ENCODE measurements around the gene TAS2R40. TPM values are rescaled to one million over a fixed set of nuclear protein-coding genes. Genes with fewer than 3 reads are reported as not detected.

TAS2R40 gene
- total and polyA plus RNA-seq, 10 of the 15 experiments (the other 5 are each of a cell fraction or from before 2014, with no cell fraction given) = not detected

DNA sequence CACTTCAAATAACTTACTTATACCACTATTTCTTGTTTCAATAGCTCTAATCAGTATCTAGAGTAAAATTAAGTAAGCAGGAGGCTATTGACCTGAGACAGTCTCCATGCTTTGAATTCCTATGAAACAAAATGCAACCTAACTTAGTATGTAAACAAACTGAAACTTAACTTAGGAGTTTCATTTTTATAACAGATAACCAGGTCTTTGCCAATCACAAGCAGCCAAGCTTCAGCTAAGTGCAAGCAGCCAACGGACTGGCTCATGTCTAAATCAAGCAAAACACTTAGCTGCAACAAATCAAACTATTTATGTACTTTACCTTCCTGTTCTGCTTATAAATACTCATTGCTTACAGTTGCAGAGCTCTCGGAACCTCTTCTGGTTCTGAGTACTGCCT, 37.0 kb downstream of the TAS2R40 start (continued):
- TF ChIP-seq PRDM15 (CRISPR knock-in tag; IDR thresholded peaks at IDR 0.05) (no peak), SIN3A (IDR thresholded peaks at IDR 0.05; ENCODE audit: low read depth, low read length) (no peak), SIX5 (IDR thresholded peaks at IDR 0.05; ENCODE audit: low read depth, low read length, severe bottlenecking) (no peak)

GRCh38 chr7:143259765-143260164, 37.9 kb downstream of the TAS2R40 start:
- DNase-seq (ENCODE audit: low read depth, low spot score) (no peak), FAIRE-seq (no peak), ATAC-seq (no peak)
- TF ChIP-seq SPI1 (IDR thresholded peaks at IDR 0.05; ENCODE audit: borderline replicate concordance, insufficient read depth, low read depth, low read length) (no peak), RFX5 (IDR thresholded peaks at IDR 0.05; ENCODE audit: low read depth, low read length) (no peak), CBFB (IDR thresholded peaks at IDR 0.05; ENCODE audit: low read depth) (no peak), STAT3 (IDR thresholded peaks at IDR 0.05; ENCODE audit: low read depth, low read length) (no peak), SP1 (IDR thresholded peaks at IDR 0.05; ENCODE audit: low read depth, low read length) (no peak), ETV6 (conservative IDR thresholded peaks at IDR 0.05 in 1 of 2, IDR thresholded peaks at IDR 0.05 in 1 of 2; ENCODE audit: borderline replicate concordance in 1 of 2, low read depth in 1 of 2) (no peak), CBX5 (IDR thresholded peaks at IDR 0.05; ENCODE audit: low read depth) (no peak), EP300 (IDR thresholded peaks at IDR 0.05; ENCODE audit: borderline replicate concordance in 1 of 2, control insufficient read depth in 1 of 2, low read depth in 2 of 2, low read length in 2 of 2) (no peak)
- TF ChIP-seq, protein P1, sequence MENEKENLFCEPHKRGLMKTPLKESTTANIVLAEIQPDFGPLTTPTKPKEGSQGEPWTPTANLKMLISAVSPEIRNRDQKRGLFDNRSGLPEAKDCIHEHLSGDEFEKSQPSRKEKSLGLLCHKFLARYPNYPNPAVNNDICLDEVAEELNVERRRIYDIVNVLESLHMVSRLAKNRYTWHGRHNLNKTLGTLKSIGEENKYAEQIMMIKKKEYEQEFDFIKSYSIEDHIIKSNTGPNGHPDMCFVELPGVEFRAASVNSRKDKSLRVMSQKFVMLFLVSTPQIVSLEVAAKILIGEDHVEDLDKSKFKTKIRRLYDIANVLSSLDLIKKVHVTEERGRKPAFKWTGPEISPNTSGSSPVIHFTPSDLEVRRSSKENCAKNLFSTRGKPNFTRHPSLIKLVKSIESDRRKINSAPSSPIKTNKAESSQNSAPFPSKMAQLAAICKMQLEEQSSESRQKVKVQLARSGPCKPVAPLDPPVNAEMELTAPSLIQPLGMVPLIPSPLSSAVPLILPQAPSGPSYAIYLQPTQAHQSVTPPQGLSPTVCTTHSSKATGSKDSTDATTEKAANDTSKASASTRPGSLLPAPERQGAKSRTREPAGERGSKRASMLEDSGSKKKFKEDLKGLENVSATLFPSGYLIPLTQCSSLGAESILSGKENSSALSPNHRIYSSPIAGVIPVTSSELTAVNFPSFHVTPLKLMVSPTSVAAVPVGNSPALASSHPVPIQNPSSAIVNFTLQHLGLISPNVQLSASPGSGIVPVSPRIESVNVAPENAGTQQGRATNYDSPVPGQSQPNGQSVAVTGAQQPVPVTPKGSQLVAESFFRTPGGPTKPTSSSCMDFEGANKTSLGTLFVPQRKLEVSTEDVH (IDR thresholded peaks at IDR 0.05; ENCODE audit: low read depth, partially characterized antibody) = no peak
- no peaks in the 10 kb centered on the region for H3K27me3 ChIP-seq (replicated peaks in 1 of 2; ENCODE audit: control insufficient read depth in 2 of 2, insufficient read depth in 2 of 2, low read length in 1 of 2)
- in situ Hi-C loops (cut with MboI) = no loop called here
- intact Hi-C loops (cut with micrococcal nuclease; ENCODE audit: unreplicated experiment) = no loop called here
- BruUV-seq (replicated peaks) = no TSS peak
- H2AFZ ChIP-seq (ENCODE audit: control insufficient read depth, low read depth, low read length) = no peak overlapping the region
- H3K4me3 ChIP-seq = no peak overlapping the region
- H4K20me1 ChIP-seq (ENCODE audit: control insufficient read depth, insufficient read depth) = no peaks in the 10 kb centered on the region
- H3K79me2 ChIP-seq (ENCODE audit: control insufficient read depth, insufficient read depth, low read length) = peaks cover 15% of the 10 kb centered on the region
- H3K9ac ChIP-seq (ENCODE audit: control insufficient read depth, insufficient read depth, low read length) = no peak overlapping the region
- ChIA-PET CTCF (interaction anchor here (1.6 kb wide), 1 partner anchor 19 kb away, joined by 7 read pairs; no protein-coding TSS in a partner anchor), RAD21 (ENCODE audit: unreplicated experiment) (no interaction called here), POLR2A (no interaction called here), SMC1A (ENCODE audit: uncharacterized antibody, unreplicated experiment) (interaction anchor here (1.2 to 1.3 kb wide), 2 partner anchors 10 to 19 kb away, joined by 3 to 6 read pairs; no protein-coding TSS in a partner anchor)
- WGBS (ENCODE audit: insufficient coverage, insufficient replicate concordance, low lambda C conversion rate, missing lambda C conversion rate) = 47% methylated on average over 2 of the region's 2 CpGs
- H3K4me2 ChIP-seq (ENCODE audit: control insufficient read depth, insufficient read depth) = no peak overlapping the region
- H3K36me3 ChIP-seq (ENCODE audit: control insufficient read depth in 2 of 2, insufficient read depth in 2 of 2, low read length in 1 of 2) = no peaks in the 10 kb centered on the region
- no peak overlapping the region for H3K27ac ChIP-seq (ENCODE audit: control insufficient read depth, insufficient read depth)
- H3K9me3 ChIP-seq (replicated peaks; ENCODE audit: control insufficient read depth, insufficient read depth, low read length) = no peaks in the 10 kb centered on the region
- H3K4me1 ChIP-seq (ENCODE audit: control insufficient read depth, insufficient read depth, low read length) = peaks cover 15% of the 10 kb centered on the region; the same call in 1 of the 2 replicates
